ENCODE measurements around the gene VPS29.
"Not testable (repeated sequence)": the region's sequence is repeated elsewhere in the genome, so short reads cannot be mapped to it uniquely, and the experiment has no call there.

Gene VPS29

GRCh38 chr12:110546339-110546738 is 44.4 kb upstream of the VPS29 start:
- no peak for DNase-seq
- Histone ChIP-seq H3K27me3 (no peaks in the 10 kb centered on the region), H3K9me3 (no peaks in the 10 kb centered on the region), H3K36me3 (peaks cover 0 to 20% (median 5%) of the 10 kb centered on the region in 3 donors), H3K27ac (peak overlapping the region in 1 of 2 donors; percentile 87), H3K4me3 (no peak overlapping the region), H3K4me1 (peaks cover 0 to 60% (median 40%) of the 10 kb centered on the region in 4 donors)
- intact Hi-C loops (cut with DNase I; ENCODE audit: low total_unique reads), result no loop called here
- TF ChIP-seq CTCF (IDR thresholded peaks at IDR 0.05), result no peak

DNA sequence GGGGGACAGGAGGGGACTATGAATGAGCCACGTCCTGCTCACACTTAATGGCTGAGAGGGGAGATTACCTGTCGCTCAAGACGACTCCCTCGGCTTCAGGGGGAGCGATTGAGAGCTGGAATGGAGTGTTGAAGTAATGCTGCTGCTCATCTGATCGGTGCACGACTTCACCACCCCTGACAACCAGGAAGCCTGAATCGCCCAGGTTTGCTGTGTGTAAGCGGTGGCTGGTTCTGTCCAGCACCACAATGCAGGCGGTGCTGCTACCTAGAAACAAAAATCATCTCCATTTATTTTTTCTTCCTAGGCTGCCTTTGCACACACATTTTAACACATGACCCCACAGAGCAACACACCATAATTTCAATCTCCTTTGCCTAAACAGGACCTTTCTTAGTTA is 43.9 kb upstream of the VPS29 start:
- Histone ChIP-seq H3K27me3 (no peaks in the 10 kb centered on the region), H3K4me1 (peaks cover 0 to 56% (median 42%) of the 10 kb centered on the region in 4 donors), H3K36me3 (peaks cover 0 to 17% (median 4%) of the 10 kb centered on the region in 3 donors), H3K9me3 (no peaks in the 10 kb centered on the region), H3K27ac (peak overlapping the region in 1 of 2 donors; percentile 87), H3K4me3 (no peak overlapping the region)
- DNase-seq, result no peak
- TF ChIP-seq CTCF (IDR thresholded peaks at IDR 0.05), result no peak
- intact Hi-C loops (cut with DNase I; ENCODE audit: low total_unique reads), result no loop called here

GRCh38 chr12:110545259-110545658 is 43.3 kb upstream of the VPS29 start:
- H3K4me3 ChIP-seq; intact Hi-C loops (cut with DNase I; ENCODE audit: low total_unique reads): not testable (repeated sequence)

DNA sequence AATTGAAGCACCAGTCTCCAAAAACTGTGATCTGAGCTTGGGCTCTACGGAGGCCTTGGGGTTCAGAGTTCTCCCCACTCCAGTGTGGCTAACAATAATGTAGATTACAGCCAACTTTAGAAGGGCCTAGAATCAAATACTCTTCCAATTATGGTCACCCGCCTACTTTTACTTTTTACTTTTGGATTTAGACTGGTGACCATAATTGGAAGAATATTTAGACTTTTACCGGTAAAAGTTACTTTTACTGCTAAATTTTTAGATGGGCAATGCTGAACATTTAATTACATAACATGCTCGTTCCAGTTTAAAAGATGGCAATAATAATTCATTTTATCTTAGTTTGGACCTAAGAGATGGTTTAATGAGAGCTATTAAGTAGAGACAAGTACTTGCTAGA is 42.1 kb upstream of the VPS29 start:
- Histone ChIP-seq H3K4me3 (peak overlapping the region in 1 of 2 donors; percentile 4), H3K4me1 (peaks cover 0 to 60% (median 42%) of the 10 kb centered on the region in 4 donors), H3K27ac (peak overlapping the region; percentile 78 to 87), H3K9me3 (no peaks in the 10 kb centered on the region), H3K27me3 (no peaks in the 10 kb centered on the region), H3K36me3 (peaks cover 0 to 11% (median under 1%) of the 10 kb centered on the region in 3 donors)
- intact Hi-C loops (cut with DNase I; ENCODE audit: low total_unique reads), result loop anchor here (5.0 kb wide), 1 partner anchor 38 kb away; the partner anchor contains the start of gene PPTC7
- TF ChIP-seq CTCF (IDR thresholded peaks at IDR 0.05), result no peak
- DNase-seq, result no peak

More at GRCh38 chr12:110545259-110545658, 43.3 kb upstream of the VPS29 start:
- not testable (repeated sequence) for H3K27me3 ChIP-seq, H3K9me3 ChIP-seq, DNase-seq
- peaks cover 0 to 56% (median 42%) of the 10 kb centered on the region in 4 donors for H3K4me1 ChIP-seq
- H3K27ac ChIP-seq, result peak overlapping the region in 1 of 2 donors; percentile 87
- H3K36me3 ChIP-seq, result peaks cover 0 to 11% (median 0%) of the 10 kb centered on the region in 3 donors

- no peak for TF ChIP-seq CTCF (IDR thresholded peaks at IDR 0.05)
- H3K4me3 ChIP-seq, result peak overlapping the region in 1 of 2 donors; percentile 4
- no peaks in the 10 kb centered on the region for H3K27me3 ChIP-seq
- no peaks in the 10 kb centered on the region for H3K9me3 ChIP-seq
- H3K27ac ChIP-seq, result peak overlapping the region; percentile 78 to 87
- DNase-seq, result peak; percentile 97
- peaks cover 0 to 10% (median 6%) of the 10 kb centered on the region in 3 donors for H3K36me3 ChIP-seq
- peaks cover 0 to 65% (median 44%) of the 10 kb centered on the region in 4 donors for H3K4me1 ChIP-seq
- intact Hi-C loops (cut with DNase I; ENCODE audit: low total_unique reads), result loop anchor here (5.0 kb wide), 1 partner anchor 39 kb away; the partner anchor contains the start of gene PPTC7
These were observed 41.5 kb upstream of the VPS29 start for GRCh38 chr12:110543252-110543959.

DNA sequence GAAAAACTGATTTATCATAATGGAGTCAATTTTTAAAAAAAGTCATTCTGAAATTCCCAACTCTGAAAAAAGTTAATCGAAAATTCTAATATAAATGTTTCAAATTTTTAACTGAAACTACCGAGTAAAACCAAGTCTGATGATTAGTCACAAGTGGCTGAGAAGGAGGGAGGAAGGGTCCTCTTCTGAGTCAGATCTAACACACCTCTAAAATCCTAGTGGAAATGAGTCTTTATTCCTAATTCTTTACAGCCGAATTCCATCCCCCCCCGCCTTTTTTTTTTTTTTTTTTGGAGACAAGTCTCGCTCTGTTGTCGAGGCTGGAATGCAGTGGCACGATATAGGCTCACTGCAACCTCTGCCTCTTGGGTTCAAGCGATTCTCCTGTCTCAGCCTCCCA is 38.1 kb upstream of the VPS29 start:
- no peaks in the 10 kb centered on the region for H3K9me3 ChIP-seq
- H3K36me3 ChIP-seq, result peaks cover 0 to 18% (median 18%) of the 10 kb centered on the region in 3 donors
- no peaks in the 10 kb centered on the region for H3K27me3 ChIP-seq
- peaks cover 0 to 71% (median 47%) of the 10 kb centered on the region in 4 donors for H3K4me1 ChIP-seq
- no peak for TF ChIP-seq CTCF (IDR thresholded peaks at IDR 0.05)
- no peak overlapping the region for H3K4me3 ChIP-seq
- no peak for DNase-seq
- intact Hi-C loops (cut with DNase I; ENCODE audit: low total_unique reads), result loop anchor here (5.0 kb wide), 1 partner anchor 42 kb away; the partner anchor contains the start of gene PPTC7
- H3K27ac ChIP-seq, result peak overlapping the region in 1 of 2 donors; percentile 76
